ENCODE results near the gene TLCD3B. TPM values are rescaled to one million over a fixed set of nuclear protein-coding genes. Genes with fewer than 3 reads are reported as not detected.

TLCD3B gene
- total RNA-seq, 3 donors from 2014 or later (not counting 1 experiment from before 2014, with no cell fraction given): 0.88 to 2.0 (median 1.7) TPM

GRCh38 chr16:30030011-30030685 lies 923 bp downstream of the TLCD3B start:
- TF ChIP-seq CTCF (IDR thresholded peaks at IDR 0.05): no peak
- Mint-ChIP-seq H3K4me1 (peaks cover 0 to 22% of the 10 kb centered on the region in 2 donors), H3K36me3 (no peaks in the 10 kb centered on the region), H3K27me3 (ENCODE audit: low read depth in 2 of 2) (peaks cover 32 to 34% of the 10 kb centered on the region in 2 donors), H3K4me3 (no peak overlapping the region), H3K27ac (peak overlapping the region in 1 of 2 donors; percentile 40), H3K9me3 (no peaks in the 10 kb centered on the region)
- H3K9me3 ChIP-seq (ENCODE audit: control insufficient read depth, insufficient read depth, low read length): no peaks in the 10 kb centered on the region
- H3K4me1 ChIP-seq (ENCODE audit: control insufficient read depth, insufficient read depth, low read length): peaks cover 17% of the 10 kb centered on the region
- H3K36me3 ChIP-seq (ENCODE audit: control insufficient read depth, insufficient read depth, low read length): no peaks in the 10 kb centered on the region
- no peak overlapping the region for H3K27ac ChIP-seq (ENCODE audit: low read length)
- DNase-seq (peak in 1 of 2 donors; percentile 4), ATAC-seq (no peak)
- H3K27me3 ChIP-seq (ENCODE audit: control insufficient read depth, insufficient read depth, low read length): peaks cover 25% of the 10 kb centered on the region
- 26% methylated on average over 23 of the region's 23 CpGs for whole genome bisulfite sequencing (ENCODE audit: insufficient coverage)
- H3K4me3 ChIP-seq (ENCODE audit: low read length): no peak overlapping the region
- intact Hi-C loops (cut with micrococcal nuclease): no loop called here

- H3K4me1 Mint-ChIP-seq: peaks cover 0 to 22% of the 10 kb centered on the region in 2 donors
- no peak for TF ChIP-seq CTCF (IDR thresholded peaks at IDR 0.05)
- no peaks in the 10 kb centered on the region for H3K9me3 Mint-ChIP-seq
Measured at GRCh38 chr16:30028438-30029076, 2.5 kb downstream of the TLCD3B start.

GRCh38 chr16:30027588-30028437 lies 3.3 kb downstream of the TLCD3B start:
- H3K27me3 ChIP-seq (ENCODE audit: control insufficient read depth, insufficient read depth, low read length): peaks cover 25% of the 10 kb centered on the region
- Mint-ChIP-seq H3K4me1 (peaks cover 0 to 22% of the 10 kb centered on the region in 2 donors), H3K9me3 (no peaks in the 10 kb centered on the region), H3K36me3 (no peaks in the 10 kb centered on the region), H3K27me3 (ENCODE audit: low read depth in 2 of 2) (peaks cover 32 to 34% of the 10 kb centered on the region in 2 donors), H3K27ac (no peak overlapping the region), H3K4me3 (peak overlapping the region; percentile 7)
- intact Hi-C loops (cut with micrococcal nuclease): no loop called here
- WGBS (ENCODE audit: insufficient coverage): 51% methylated on average over 11 of the region's 13 CpGs
- no peak for TF ChIP-seq CTCF (IDR thresholded peaks at IDR 0.05)
- no peak for DNase-seq
- H3K4me3 ChIP-seq (ENCODE audit: low read length): no peak overlapping the region
- no peaks in the 10 kb centered on the region for H3K36me3 ChIP-seq (ENCODE audit: control insufficient read depth, insufficient read depth, low read length)
- H3K27ac ChIP-seq (ENCODE audit: low read length): no peak overlapping the region
- no peak for ATAC-seq
- H3K4me1 ChIP-seq (ENCODE audit: control insufficient read depth, insufficient read depth, low read length): peaks cover 17% of the 10 kb centered on the region
- H3K9me3 ChIP-seq (ENCODE audit: control insufficient read depth, insufficient read depth, low read length): no peaks in the 10 kb centered on the region

More at GRCh38 chr16:30028438-30029076, 2.5 kb downstream of the TLCD3B start:
- Mint-ChIP-seq H3K4me3 (no peak overlapping the region), H3K36me3 (no peaks in the 10 kb centered on the region), H3K27ac (no peak overlapping the region), H3K27me3 (ENCODE audit: low read depth in 2 of 2) (peaks cover 32 to 34% of the 10 kb centered on the region in 2 donors)
- Histone ChIP-seq H3K4me1 (ENCODE audit: control insufficient read depth, insufficient read depth, low read length) (peaks cover 17% of the 10 kb centered on the region), H3K27ac (ENCODE audit: low read length) (no peak overlapping the region), H3K9me3 (ENCODE audit: control insufficient read depth, insufficient read depth, low read length) (no peaks in the 10 kb centered on the region), H3K36me3 (ENCODE audit: control insufficient read depth, insufficient read depth, low read length) (no peaks in the 10 kb centered on the region), H3K4me3 (ENCODE audit: low read length) (no peak overlapping the region), H3K27me3 (ENCODE audit: control insufficient read depth, insufficient read depth, low read length) (peaks cover 25% of the 10 kb centered on the region)
- peak in 2 of 3 donors; percentile 39 to 62 for ATAC-seq
- peak in 1 of 2 donors; percentile 44 for DNase-seq
- intact Hi-C loops (cut with micrococcal nuclease): no loop called here
- WGBS (ENCODE audit: insufficient coverage): 21% methylated on average over 18 of the region's 18 CpGs

Data from natural killer cell (primary cell).